Endothelial cell of umbilical vein (primary cell): Measurements from ENCODE around the gene TMEM200B. TPM values are rescaled to one million over a fixed set of nuclear protein-coding genes. Genes with fewer than 3 reads are reported as not detected.

Experiments
- BruUV-seq: library from RNA; stranded (reverse); fragments of 400-500 nt; replicated peaks from 2 replicates; lab custom pipeline; 2021; lab: Mats Ljungman, UMichigan
- CTCF ChIA-PET: fragments of 300-600, 350-600 bp; sonication (Branson Sonifier 250); formaldehyde crosslinking; loops from one replicate; lab custom pipeline; 2021; ENCODE audit warnings: antibody characterized with exemption, inconsistent platforms; lab: Charles Lee
- POLR2A ChIA-PET: fragments of 300-600, 350-600 bp; sonication (Branson Sonifier 250); formaldehyde crosslinking; loops from one replicate; lab custom pipeline; 2021; ENCODE audit warnings: antibody characterized with exemption, inconsistent platforms; lab: Charles Lee
- DNase-seq: peaks from one replicate; pipeline ENCODE4 v3.0.0-alpha.2; 2011; ENCODE audit warnings: low read depth, low spot score
- FAIRE-seq: peaks from 2 replicates; lab custom pipeline; 2011; peaks lifted over from hg19 to GRCh38; lab: Jason Lieb, UNC
- H2AFZ ChIP-seq: 2 replicates; pipeline ENCODE4 v1.6.0; 2012; ENCODE audit warnings: low read depth, low read length, control low read depth, inconsistent platforms
- H3K27ac ChIP-seq: 2 replicates; pipeline ENCODE4 v1.5.1; 2011; ENCODE audit warnings: low read depth, mild to moderate bottlenecking, control low read depth, low read length, moderate library complexity; ENCODE audit not compliant: insufficient read depth
- H3K27me3 ChIP-seq, 2 experiments: 2 replicates each; pipeline versions ENCODE4 v1.6.0 to v1.6.1; 2011; ENCODE audit warnings: low read length in 2 of 2, mixed read lengths in 1 of 2; ENCODE audit not compliant: control insufficient read depth in 2 of 2, insufficient read depth in 2 of 2
- H3K36me3 ChIP-seq, 2 experiments: 2 replicates in 1 of 2; 3 replicates in 1 of 2; pipeline ENCODE4 v1.5.1; 2011; ENCODE audit warnings: low read length in 2 of 2, mild to moderate bottlenecking in 1 of 2, moderate library complexity in 1 of 2; ENCODE audit not compliant: control insufficient read depth in 2 of 2, insufficient read depth in 2 of 2; ENCODE audit errors: extremely low read depth in 1 of 2
- H3K4me1 ChIP-seq: 3 replicates; pipeline ENCODE4 v1.5.1; 2011; ENCODE audit warnings: mild to moderate bottlenecking, low read length; ENCODE audit not compliant: control insufficient read depth, insufficient read depth; ENCODE audit errors: extremely low read depth
- H3K4me2 ChIP-seq: 2 replicates; pipeline ENCODE4 v1.6.1; 2011; ENCODE audit warnings: low read length, control low read depth, mixed read lengths; ENCODE audit not compliant: insufficient read depth
- H3K4me3 ChIP-seq, 3 experiments: fragments of 200-600 bp in 1 of 3; sonication (generic), shearing (Covaris generic) in 1 of 3; replicated peaks in 1 of 3; 2 replicates each; pipeline ENCODE4 v1.5.1; 2011 to 2016; ENCODE audit warnings: control low read depth in 3 of 3, low read length in 3 of 3, mild to moderate bottlenecking in 2 of 3, inconsistent platforms in 1 of 3, low read depth in 1 of 3, moderate library complexity in 1 of 3; ENCODE audit not compliant: insufficient read depth in 1 of 3
- H3K79me2 ChIP-seq: 2 replicates; pipeline ENCODE4 v1.6.0; 2012; ENCODE audit warnings: low read length, inconsistent platforms; ENCODE audit not compliant: control insufficient read depth, insufficient read depth
- H3K9ac ChIP-seq: replicated peaks from 2 replicates; pipeline ENCODE3; 2011; ENCODE audit warnings: low read length, control low read depth; ENCODE audit not compliant: insufficient read depth; ENCODE audit errors: extremely low read depth
- H3K9me1 ChIP-seq: replicated peaks from 3 replicates; pipeline ENCODE4 v1.6.0; 2011; ENCODE audit warnings: mild to moderate bottlenecking, low read length; ENCODE audit not compliant: control insufficient read depth, insufficient read depth; ENCODE audit errors: extremely low read depth
- H3K9me3 ChIP-seq: replicated peaks from 2 replicates; pipeline ENCODE4 v1.5.1; 2012; ENCODE audit warnings: low read length, inconsistent platforms; ENCODE audit not compliant: control insufficient read depth, insufficient read depth
- H4K20me1 ChIP-seq: replicated peaks from 2 replicates; pipeline ENCODE3; 2011; ENCODE audit warnings: mild to moderate bottlenecking, low read length; ENCODE audit not compliant: control insufficient read depth, insufficient read depth; ENCODE audit errors: extremely low read depth
- EZH2 ChIP-seq: IDR thresholded peaks from 2 replicates; pipeline ENCODE4 v1.6.1; 2012; ENCODE audit warnings: borderline replicate concordance, low read depth, mild to moderate bottlenecking, moderate library complexity, low read length, inconsistent platforms; ENCODE audit not compliant: severe bottlenecking
- FOS ChIP-seq: IDR thresholded peaks from 2 replicates; pipeline ENCODE4 v1.6.1; 2011; ENCODE audit warnings: mild to moderate bottlenecking, low read length, moderate library complexity, borderline replicate concordance; ENCODE audit not compliant: insufficient read depth
- GATA2 ChIP-seq: IDR thresholded peaks from 2 replicates; pipeline ENCODE4 v1.7.0; 2011; ENCODE audit warnings: low read depth, mild to moderate bottlenecking, moderate library complexity, mixed read lengths, low read length; ENCODE audit not compliant: insufficient read length, insufficient read depth
- JUN ChIP-seq: IDR thresholded peaks from 2 replicates; pipeline ENCODE4 v1.6.1; 2011; ENCODE audit warnings: borderline replicate concordance, low read depth; ENCODE audit not compliant: insufficient read length, insufficient read depth
- MYC ChIP-seq: IDR thresholded peaks from one replicate; pipeline ENCODE4 v1.6.1; 2011; ENCODE audit warnings: mild to moderate bottlenecking, low read depth, low read length
- POLR2A ChIP-seq: IDR thresholded peaks from 2 replicates; pipeline ENCODE4 v1.6.1; 2012; ENCODE audit warnings: low read depth, mild to moderate bottlenecking, control low read depth, low read length
- POLR2AphosphoS5 ChIP-seq: IDR thresholded peaks from 2 replicates; pipeline ENCODE4 v1.6.1; 2012; ENCODE audit warnings: low read depth, mild to moderate bottlenecking, control low read depth, low read length, moderate library complexity; ENCODE audit not compliant: insufficient read depth
- dilution Hi-C: fragments of 300-500 bp; cut with MboI; formaldehyde crosslinking; loops from one replicate; pipeline ENCODE4 v1.15.0; 2019; ENCODE audit warnings: low sequenced_read_pairs; ENCODE audit not compliant: extremely low pct_ligation_motif_present
- intact Hi-C: fragments of 100-400 bp; cut with micrococcal nuclease; formaldehyde crosslinking; loops from one replicate; pipeline ENCODE4 v1.10.0; 2022
- polyA plus RNA-seq, 4 experiments: library from polyadenylated mRNA; depleted of rRNA in 3 of 4; stranded (reverse) in 3 of 4; unstranded in 1 of 4; fragments of >200 nt; gene quantifications; 2 replicates each; pipeline versions ENCODE4 v1.2.1 to v1.2.3, GENCODE V29; 2011 to 2012; ENCODE audit warnings: missing spikeins in 1 of 4
- total RNA-seq: library from RNA; stranded (reverse); gene quantifications from 2 replicates; pipeline ENCODE4 v1.2.3, GENCODE V29; 2021
- TF ChIP-seq, protein P1 (sequence below), 2 donors: IDR thresholded peaks; 1 replicate in 1 of 2; 2 replicates in 1 of 2; pipeline ENCODE4 v1.5.1; 2011; ENCODE audit warnings: low read length in 2 of 2, mild to moderate bottlenecking in 2 of 2, moderate library complexity in 2 of 2, control low read depth in 1 of 2, inconsistent platforms in 1 of 2, low read depth in 1 of 2; ENCODE audit not compliant: insufficient read depth in 1 of 2; ENCODE audit errors: extremely low read depth in 1 of 2
- TF ChIP-seq, protein P2 (sequence below): IDR thresholded peaks from 2 replicates; pipeline ENCODE4 v1.6.1; 2011; ENCODE audit not compliant: insufficient read depth, insufficient read length

The TMEM200B gene
- total and polyA plus RNA-seq, 2 donors (not counting 3 experiments of a cell fraction or from before 2014, with no cell fraction given), result 0.72 to 1.6 TPM

DNA sequence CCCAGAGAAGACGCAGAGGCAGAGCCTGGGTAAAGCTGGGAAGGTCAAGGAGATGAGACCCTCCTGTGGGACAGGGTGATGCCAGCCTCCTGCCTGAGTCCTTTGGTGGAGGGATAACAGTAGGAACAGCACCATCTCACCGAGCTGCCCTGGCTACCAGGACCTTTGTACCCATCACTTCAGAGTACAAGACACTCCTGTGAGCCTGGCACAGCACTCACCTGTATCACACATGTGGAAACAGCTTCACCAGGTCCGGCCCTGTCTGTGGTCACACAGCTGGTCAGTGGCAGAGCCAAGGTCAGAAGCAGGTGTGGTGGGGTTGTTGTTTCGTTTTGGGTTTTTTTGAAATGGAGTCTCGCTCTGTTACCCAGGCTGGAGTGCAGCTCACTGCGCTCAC lies 5.0 kb upstream of the TMEM200B start:
- ChIA-PET CTCF (interaction anchor here (1.0 kb wide), 1 partner anchor 74 kb away, joined by 3 read pairs; no protein-coding TSS in a partner anchor), POLR2A (no interaction called here)
- DNase-seq, result no peak
- BruUV-seq, result no TSS peak
- Histone ChIP-seq H3K4me1 (peaks cover 7% of the 10 kb centered on the region), H3K27me3 (no peaks in the 10 kb centered on the region), H3K27ac (no peak overlapping the region), H3K36me3 (no peaks in the 10 kb centered on the region), H3K4me2 (no peak overlapping the region), H4K20me1 (no peaks in the 10 kb centered on the region), H3K79me2 (no peaks in the 10 kb centered on the region), H3K4me3 (no peak overlapping the region), H3K9me1 (no peaks in the 10 kb centered on the region), H3K9ac (no peak overlapping the region), H3K9me3 (no peaks in the 10 kb centered on the region), H2AFZ (no peak overlapping the region)
- intact Hi-C loops (no loop called here), dilution Hi-C loops (no loop called here)
- no peak for FAIRE-seq
- TF ChIP-seq, protein P1, sequence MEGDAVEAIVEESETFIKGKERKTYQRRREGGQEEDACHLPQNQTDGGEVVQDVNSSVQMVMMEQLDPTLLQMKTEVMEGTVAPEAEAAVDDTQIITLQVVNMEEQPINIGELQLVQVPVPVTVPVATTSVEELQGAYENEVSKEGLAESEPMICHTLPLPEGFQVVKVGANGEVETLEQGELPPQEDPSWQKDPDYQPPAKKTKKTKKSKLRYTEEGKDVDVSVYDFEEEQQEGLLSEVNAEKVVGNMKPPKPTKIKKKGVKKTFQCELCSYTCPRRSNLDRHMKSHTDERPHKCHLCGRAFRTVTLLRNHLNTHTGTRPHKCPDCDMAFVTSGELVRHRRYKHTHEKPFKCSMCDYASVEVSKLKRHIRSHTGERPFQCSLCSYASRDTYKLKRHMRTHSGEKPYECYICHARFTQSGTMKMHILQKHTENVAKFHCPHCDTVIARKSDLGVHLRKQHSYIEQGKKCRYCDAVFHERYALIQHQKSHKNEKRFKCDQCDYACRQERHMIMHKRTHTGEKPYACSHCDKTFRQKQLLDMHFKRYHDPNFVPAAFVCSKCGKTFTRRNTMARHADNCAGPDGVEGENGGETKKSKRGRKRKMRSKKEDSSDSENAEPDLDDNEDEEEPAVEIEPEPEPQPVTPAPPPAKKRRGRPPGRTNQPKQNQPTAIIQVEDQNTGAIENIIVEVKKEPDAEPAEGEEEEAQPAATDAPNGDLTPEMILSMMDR (IDR thresholded peaks at IDR 0.05; ENCODE audit: extremely low read depth in 1 of 2, insufficient read depth in 1 of 2, low read depth in 1 of 2, low read length in 2 of 2), result no peak
- no peak for TF ChIP-seq JUN
- no peak for TF ChIP-seq GATA2
- no peak for TF ChIP-seq FOS
- TF ChIP-seq MYC, result no peak
- TF ChIP-seq EZH2, result no peak
- no peak for TF ChIP-seq POLR2A
- TF ChIP-seq, protein P2, sequence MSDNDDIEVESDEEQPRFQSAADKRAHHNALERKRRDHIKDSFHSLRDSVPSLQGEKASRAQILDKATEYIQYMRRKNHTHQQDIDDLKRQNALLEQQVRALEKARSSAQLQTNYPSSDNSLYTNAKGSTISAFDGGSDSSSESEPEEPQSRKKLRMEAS, result no peak
- no peak for TF ChIP-seq POLR2AphosphoS5
